SK-N-SH (cell line): ENCODE results near the gene CTBP1. TPM values are rescaled to one million over a fixed set of nuclear protein-coding genes. Genes with fewer than 3 reads are reported as not detected.

Experiments
- CTCF ChIA-PET: fragments of 300-600, 350-600 bp; formaldehyde crosslinking; extraction: SDS; loops from one replicate; lab custom pipeline; 2021; lab: Yijun Ruan, JAX
- POLR2A ChIA-PET: fragments of 350-600 bp; sonication (Branson Sonifier 250); formaldehyde crosslinking; extraction: SDS; loops from one replicate; lab custom pipeline; 2020; ENCODE audit warnings: antibody characterized with exemption, inconsistent platforms; lab: Yijun Ruan, JAX
- DNase-seq: peaks from one replicate; pipeline ENCODE4 v3.0.0; 2012
- H2AFZ ChIP-seq: fragments of 200-600 bp; sonication (generic); 2 replicates; pipeline ENCODE4 v1.8.1; 2016; ENCODE audit warnings: antibody characterized with exemption, mild to moderate bottlenecking, low read depth
- H3F3A ChIP-seq: fragments of 200-600 bp; sonication (generic); replicated peaks from 2 replicates; pipeline ENCODE3; 2016; ENCODE audit warnings: antibody characterized with exemption, mild to moderate bottlenecking; ENCODE audit not compliant: insufficient read depth
- H3K27ac ChIP-seq, 2 experiments: fragments of 200-500 bp in 1 of 2; fragments of 200-600 bp in 1 of 2; sonication (Bioruptor generic) in 1 of 2; sonication (generic), shearing (Covaris generic) in 1 of 2; 2 replicates each; pipeline versions ENCODE4 v1.5.1 to v1.6.1; 2014 to 2016; ENCODE audit warnings: low read depth in 2 of 2, inconsistent platforms in 1 of 2, low read length in 1 of 2, mild to moderate bottlenecking in 1 of 2, mixed read lengths in 1 of 2
- H3K27me3 ChIP-seq: fragments of 200-600 bp; sonication (generic), shearing (Covaris generic); 2 replicates; pipeline ENCODE4 v1.6.1; 2016; ENCODE audit warnings: mixed run types; ENCODE audit not compliant: insufficient read depth
- H3K36me3 ChIP-seq, 2 experiments: fragments of 200-500 bp in 1 of 2; fragments of 200-600 bp in 1 of 2; sonication (Bioruptor generic) in 1 of 2; sonication (generic) in 1 of 2; replicated peaks in 1 of 2; 2 replicates each; pipeline versions ENCODE3 to v1.5.1; 2014 to 2016; ENCODE audit warnings: low read length in 1 of 2, mild to moderate bottlenecking in 1 of 2; ENCODE audit not compliant: insufficient read depth in 2 of 2, control insufficient read depth in 1 of 2
- H3K4me1 ChIP-seq, 2 experiments: fragments of 200-500 bp in 1 of 2; fragments of 200-600 bp in 1 of 2; sonication (Bioruptor generic) in 1 of 2; sonication (generic), shearing (Covaris generic) in 1 of 2; 2 replicates each; pipeline versions ENCODE4 v1.5.1 to v1.6.1; 2014 to 2016; ENCODE audit warnings: low read depth in 1 of 2, low read length in 1 of 2, mixed run types in 1 of 2; ENCODE audit not compliant: insufficient read depth in 2 of 2, control insufficient read depth in 1 of 2
- H3K4me2 ChIP-seq: fragments of 200-600 bp; sonication (generic), shearing (Covaris generic); 2 replicates; pipeline ENCODE4 v1.6.1; 2017; ENCODE audit warnings: mixed run types
- H3K4me3 ChIP-seq, 2 experiments: fragments of 200-500 bp in 1 of 2; fragments of 200-600 bp in 1 of 2; sonication (Bioruptor generic) in 1 of 2; sonication (generic), shearing (Covaris generic) in 1 of 2; 2 replicates each; pipeline versions ENCODE4 v1.5.1 to v1.8.1; 2014 to 2016; ENCODE audit warnings: low read depth in 2 of 2, inconsistent platforms in 1 of 2, low read length in 1 of 2, mild to moderate bottlenecking in 1 of 2, mixed read lengths in 1 of 2, moderate library complexity in 1 of 2
- H3K79me2 ChIP-seq: fragments of 200-600 bp; sonication (generic); 2 replicates; pipeline ENCODE4 v1.8.1; 2017; ENCODE audit warnings: mild to moderate bottlenecking; ENCODE audit not compliant: insufficient read depth
- H3K9ac ChIP-seq: fragments of 200-600 bp; sonication (generic); 2 replicates; pipeline ENCODE4 v1.6.1; 2017; ENCODE audit warnings: mixed run types
- H3K9me2 ChIP-seq: fragments of 200-600 bp; sonication (generic); 2 replicates; pipeline ENCODE4 v1.6.1; 2017; ENCODE audit warnings: mixed run types
- H3K9me3 ChIP-seq: fragments of 200-600 bp; sonication (generic); 2 replicates; pipeline ENCODE4 v1.6.1; 2017; ENCODE audit warnings: mixed run types, mild to moderate bottlenecking, moderate library complexity
- H4K20me1 ChIP-seq: fragments of 200-600 bp; sonication (generic); 2 replicates; pipeline ENCODE4 v1.6.1; 2017; ENCODE audit warnings: mild to moderate bottlenecking, mixed run types; ENCODE audit not compliant: insufficient read depth
- EZH2phosphoT487 ChIP-seq: fragments of 200-600 bp; sonication (generic); IDR thresholded peaks from 2 replicates; pipeline ENCODE4 v1.6.1; 2017; ENCODE audit warnings: low read depth, mixed run types, mild to moderate bottlenecking, antibody characterized with exemption, moderate library complexity, borderline replicate concordance
- FOSL2 ChIP-seq: IDR thresholded peaks from 2 replicates; pipeline ENCODE4 v1.4.0; 2012; ENCODE audit warnings: low read depth, mild to moderate bottlenecking, moderate library complexity, borderline replicate concordance
- FOXJ3 ChIP-seq: sonication (generic); formaldehyde crosslinking; IDR thresholded peaks from 2 replicates; pipeline ENCODE4 v1.5.1; 2020; ENCODE audit warnings: mild to moderate bottlenecking, missing genetic modification reagents
- GATA2 ChIP-seq: sonication (generic); formaldehyde crosslinking; IDR thresholded peaks from 2 replicates; pipeline ENCODE4 v1.5.0; 2020; ENCODE audit warnings: mild to moderate bottlenecking, missing genetic modification reagents
- IRF3 ChIP-seq: fragments of 150-350 bp; IDR thresholded peaks from 2 replicates; pipeline ENCODE4 v1.6.1; 2016; ENCODE audit warnings: mild to moderate bottlenecking, low read depth, low read length
- MXI1 ChIP-seq: IDR thresholded peaks from 2 replicates; pipeline ENCODE4 v1.6.1; 2012; ENCODE audit warnings: mild to moderate bottlenecking, low read depth, low read length, improper control_type of control experiment
- NRF1 ChIP-seq: IDR thresholded peaks from 2 replicates; pipeline ENCODE4 v1.6.1; 2012; ENCODE audit warnings: low read depth, mild to moderate bottlenecking, low read length
- POLR2AphosphoS5 ChIP-seq: IDR thresholded peaks from 2 replicates; pipeline ENCODE4 v1.6.1; 2012; ENCODE audit warnings: low read depth, low read length
- RCOR1 ChIP-seq: fragments of 150-350 bp; IDR thresholded peaks from 2 replicates; pipeline ENCODE4 v1.6.1; 2017; ENCODE audit warnings: antibody characterized with exemption, low read length
- REST ChIP-seq: IDR thresholded peaks from 2 replicates; pipeline ENCODE4 v1.6.1; 2012; ENCODE audit warnings: mild to moderate bottlenecking, low read depth, low read length, moderate library complexity
- RXRA ChIP-seq: IDR thresholded peaks from 2 replicates; pipeline ENCODE4 v1.4.0; 2012; ENCODE audit warnings: low read depth, mild to moderate bottlenecking, borderline replicate concordance
- SMC3 ChIP-seq: IDR thresholded peaks from 2 replicates; pipeline ENCODE4 v1.6.1; 2012; ENCODE audit warnings: low read depth, low read length, improper control_type of control experiment
- TCF12 ChIP-seq: IDR thresholded peaks from 2 replicates; pipeline ENCODE4 v1.4.0; 2012
- YY1 ChIP-seq: IDR thresholded peaks from 2 replicates; pipeline ENCODE4 v1.4.0; 2012; ENCODE audit warnings: low read depth, mild to moderate bottlenecking
- ZBTB33 ChIP-seq: IDR thresholded peaks from 2 replicates; pipeline ENCODE4 v1.4.0; 2012; ENCODE audit warnings: low read depth, borderline replicate concordance
- WGBS: methylation state at CpG from one replicate; pipeline ENCODE4 v1.1.6; 2017; ENCODE audit warnings: low lambda C conversion rate; 5-methylcytosine and 5-hydroxymethylcytosine counted together
- polyA plus RNA-seq, 3 experiments: library from polyadenylated mRNA; depleted of rRNA; stranded (reverse); fragments of >200 nt; gene quantifications; 2 replicates each; pipeline ENCODE4 v1.2.3, GENCODE V29; 2012

Gene CTBP1
- polyA plus RNA-seq, 1 of the 3 experiments (the other 2 are of a cell fraction): 183 TPM

DNA sequence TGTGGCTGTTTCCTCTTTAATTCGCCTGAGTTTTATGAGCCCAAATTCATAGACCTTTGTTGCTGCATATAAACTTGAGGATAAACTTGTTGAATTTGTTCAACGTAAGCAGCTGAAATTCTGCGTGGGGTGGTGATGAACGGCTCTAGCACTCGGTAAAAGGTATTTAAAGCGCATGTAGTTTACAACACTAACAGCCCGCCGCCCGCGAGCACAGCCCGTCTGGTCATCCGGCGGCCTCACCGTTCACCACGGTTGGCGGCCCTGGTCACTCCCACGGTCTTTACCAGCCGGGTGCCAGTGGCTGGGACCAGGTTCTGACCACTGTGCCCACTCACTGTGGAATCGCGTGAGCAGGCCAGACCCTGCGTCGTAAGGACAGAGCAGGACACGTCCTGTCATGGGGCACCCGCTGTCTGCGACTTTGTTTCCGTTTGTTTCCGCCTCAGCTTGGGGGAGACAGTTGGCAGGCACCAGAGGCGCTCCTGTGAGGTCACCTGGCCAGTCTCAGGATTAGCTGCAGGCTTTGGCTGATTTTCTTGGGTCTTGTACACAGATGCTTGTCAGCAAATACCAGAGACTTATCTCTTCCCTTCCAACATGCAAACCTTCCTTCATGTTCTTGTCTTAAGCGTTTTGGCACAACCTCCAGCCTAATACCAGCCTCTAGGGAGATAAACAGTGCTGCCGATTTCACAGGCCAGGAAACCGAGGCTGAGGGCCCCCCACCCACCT, 39.8 kb downstream of the CTBP1 start:
- H3K27ac ChIP-seq: peak overlapping the region in 1 of 2 experiments; percentile 60; a peak in 1 of 4 replicates

DNA sequence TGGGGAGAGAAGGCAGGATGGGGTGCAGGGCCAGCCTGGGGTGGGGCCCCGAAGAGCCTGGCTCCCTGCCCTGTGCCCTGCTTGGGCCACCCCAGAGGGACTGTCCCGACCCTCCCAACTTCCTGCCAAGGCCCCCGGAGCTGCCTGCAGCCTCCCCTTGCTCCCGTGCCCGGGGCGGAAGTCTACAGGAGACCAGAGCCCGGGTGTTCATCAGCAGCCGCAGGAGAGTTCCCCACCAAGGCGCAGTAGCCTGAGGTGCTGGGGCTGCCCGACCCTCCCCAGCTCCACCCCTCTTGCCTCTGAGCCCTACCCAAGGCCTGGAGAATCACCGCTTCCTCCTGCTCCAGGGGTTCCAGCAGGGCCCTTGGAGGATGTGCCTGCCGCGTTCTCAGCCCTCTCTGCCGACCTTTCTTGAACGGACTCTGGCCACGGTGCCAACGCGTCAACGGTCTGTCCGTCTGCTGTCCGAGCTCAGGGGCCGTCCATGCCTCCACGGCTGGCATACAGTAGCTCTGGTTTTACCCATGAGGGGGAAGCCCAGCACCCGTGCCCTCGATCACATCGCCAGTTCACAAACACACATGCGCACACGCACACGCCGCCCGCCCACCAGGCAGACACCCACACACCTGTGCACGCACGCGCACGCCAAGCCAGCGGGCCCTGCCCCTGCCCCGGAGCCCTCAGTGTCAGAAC, 40.5 kb downstream of the CTBP1 start:
- Histone ChIP-seq H3K27me3 (no peaks in the 10 kb centered on the region), H3K4me1 (peaks cover 0 to 54% of the 10 kb centered on the region in 2 experiments; a peak in 1 of 4 replicates), H3K36me3 (peaks cover 0 to 27% of the 10 kb centered on the region in 2 experiments), H3K4me3 (no peak overlapping the region), H3F3A (no peaks in the 10 kb centered on the region), H3K9me2 (no peaks in the 10 kb centered on the region), H3K27ac (peak overlapping the region in 1 of 2 experiments; percentile 60; a peak in 1 of 4 replicates), H3K9ac (no peak overlapping the region), H3K4me2 (no peak overlapping the region), H3K79me2 (no peaks in the 10 kb centered on the region), H4K20me1 (no peaks in the 10 kb centered on the region), H3K9me3 (no peaks in the 10 kb centered on the region), H2AFZ (no peak overlapping the region)
- WGBS: 95% methylated on average over 27 of the region's 37 CpGs
- POLR2A ChIA-PET: interaction anchor here (1.4 kb wide), 1 partner anchor 9 kb away, joined by 5 read pairs; no protein-coding TSS in a partner anchor
- CTCF ChIA-PET: interaction anchor here (1.0 kb wide), 1 partner anchor 41 kb away, joined by 3 read pairs; no protein-coding TSS in a partner anchor
- DNase-seq: no peak
- TF ChIP-seq IRF3 (no peak), YY1 (no peak), FOXJ3 (CRISPR knock-in tag) (no peak), ZBTB33 (no peak), TCF12 (no peak), MXI1 (no peak), EZH2phosphoT487 (no peak), FOSL2 (no peak), GATA2 (CRISPR knock-in tag) (no peak), POLR2AphosphoS5 (no peak), SMC3 (no peak)

More for the DNA sequence above, 39.8 kb downstream of the CTBP1 start:
- H3K4me3 ChIP-seq: no peak overlapping the region
- no peak overlapping the region for H2AFZ ChIP-seq
- H4K20me1 ChIP-seq: no peaks in the 10 kb centered on the region
- CTCF ChIA-PET: no interaction called here
- POLR2A ChIA-PET: interaction anchor here (1.4 kb wide), 1 partner anchor 9 kb away, joined by 5 read pairs; no protein-coding TSS in a partner anchor
- peaks cover 0 to 54% of the 10 kb centered on the region in 2 experiments; a peak in 1 of 4 replicates for H3K4me1 ChIP-seq
- H3K27me3 ChIP-seq: no peaks in the 10 kb centered on the region
- 94% methylated on average over 30 of the region's 31 CpGs for WGBS
- H3K79me2 ChIP-seq: no peaks in the 10 kb centered on the region
- no peaks in the 10 kb centered on the region for H3K9me2 ChIP-seq
- no peak for DNase-seq
- peaks cover 0 to 30% of the 10 kb centered on the region in 2 experiments for H3K36me3 ChIP-seq
- no peak overlapping the region for H3K9ac ChIP-seq
- H3F3A ChIP-seq: no peaks in the 10 kb centered on the region
- H3K9me3 ChIP-seq: no peaks in the 10 kb centered on the region
- TF ChIP-seq MXI1 (no peak), REST (no peak), RXRA (no peak), YY1 (no peak), RCOR1 (no peak), NRF1 (no peak)
- H3K4me2 ChIP-seq: no peak overlapping the region
